Measurements from ENCODE around the gene MACC1. TPM values are rescaled to one million over a fixed set of nuclear protein-coding genes. Genes with fewer than 3 reads are reported as not detected.

MACC1 gene
- total and polyA plus RNA-seq, 2 experiments from 2014 or later, result 3.4 to 13.4 TPM

- no peak for TF ChIP-seq ZNF462 (CRISPR knock-in tag; IDR thresholded peaks at IDR 0.05)
These were observed 63.6 kb downstream of the MACC1 start (continued) for GRCh38 chr7:20153567-20153966.

GRCh38 chr7:20152511-20152910 lies 64.7 kb downstream of the MACC1 start:
- peaks cover 2% of the 10 kb centered on the region for H3K27me3 Mint-ChIP-seq (ENCODE audit: insufficient read depth, low read depth, poor library complexity)
- no peaks in the 10 kb centered on the region for H3K4me1 Mint-ChIP-seq
- H3K27me3 ChIP-seq (ENCODE audit: insufficient read depth), result no peaks in the 10 kb centered on the region
- ATAC-seq (no peak), DNase-seq (ENCODE audit: low spot score) (no peak)
- no peaks in the 10 kb centered on the region for H3K9me3 Mint-ChIP-seq
- H3K9me2 ChIP-seq (ENCODE audit: insufficient read depth), result no peaks in the 10 kb centered on the region
- H3F3A ChIP-seq (replicated peaks; ENCODE audit: low read depth), result no peaks in the 10 kb centered on the region
- no peaks in the 10 kb centered on the region for H3K36me3 ChIP-seq (ENCODE audit: insufficient read depth)
- no peak overlapping the region for H3K4me3 Mint-ChIP-seq
- TF ChIP-seq STAT1 (IDR thresholded peaks at IDR 0.05; ENCODE audit: unreplicated experiment) (no peak), ZNF462 (CRISPR knock-in tag; IDR thresholded peaks at IDR 0.05) (no peak)
- no peaks in the 10 kb centered on the region for H3K4me1 ChIP-seq (ENCODE audit: insufficient read depth)
- no peak overlapping the region for H3K4me3 ChIP-seq
- H4K20me1 ChIP-seq (replicated peaks; ENCODE audit: insufficient read depth), result no peaks in the 10 kb centered on the region
- no peak overlapping the region for H3K27ac Mint-ChIP-seq
- peaks cover 8% of the 10 kb centered on the region; the same call in 2 of the 3 replicates for H3K36me3 Mint-ChIP-seq (ENCODE audit: low read depth)
- H3K79me2 ChIP-seq (replicated peaks; ENCODE audit: insufficient read depth), result no peaks in the 10 kb centered on the region
- H3K4me2 ChIP-seq, result no peak overlapping the region
- H2AFZ ChIP-seq, result no peak overlapping the region
- H3K27ac ChIP-seq (ENCODE audit: low read depth), result no peak overlapping the region

All from GM23338 (cell line).